ENCODE results near the gene CERCAM. TPM values are rescaled to one million over a fixed set of nuclear protein-coding genes. Genes with fewer than 3 reads are reported as not detected.
A peak's percentile ranks its signal among the peaks of the same experiment; 100 is the strongest.

CERCAM gene
- total and polyA plus RNA-seq, 8 donors: 13.0 to 29.9 (median 18.8) TPM

- no peak for ATAC-seq
- H3K4me3 ChIP-seq: no peak overlapping the region
- H3K27ac ChIP-seq: no peak overlapping the region
- H3K36me3 ChIP-seq: peaks cover 0 to 13% (median 0%) of the 10 kb centered on the region in 3 donors
- 90% methylated on average over 9 of the region's 9 CpGs for WGBS, 2 donors
- TF ChIP-seq CTCF (IDR thresholded peaks at IDR 0.05): no peak
- intact Hi-C loops (cut with DNase I): no loop called here
- H3K9me3 ChIP-seq: no peaks in the 10 kb centered on the region
- no peak for DNase-seq
- peaks cover 6 to 18% (median 6%) of the 10 kb centered on the region in 3 donors for H3K4me1 ChIP-seq
- no peak for FAIRE-seq
- no peaks in the 10 kb centered on the region for H3K27me3 ChIP-seq
Measured at GRCh38 chr9:128374221-128374675, 46.4 kb upstream of the CERCAM start.

- intact Hi-C loops (cut with DNase I): no loop called here
- 86 to 87% methylated on average over 5 of the region's 5 CpGs for WGBS, 2 donors
- Histone ChIP-seq H3K36me3 (peaks cover 0 to 17% (median 0%) of the 10 kb centered on the region in 3 donors), H3K27me3 (no peaks in the 10 kb centered on the region), H3K4me3 (no peak overlapping the region), H3K9me3 (no peaks in the 10 kb centered on the region), H3K27ac (no peak overlapping the region), H3K4me1 (peaks cover 0 to 10% (median 6%) of the 10 kb centered on the region in 3 donors)
- FAIRE-seq (no peak), ATAC-seq (no peak), DNase-seq (no peak)
- TF ChIP-seq CTCF (IDR thresholded peaks at IDR 0.05): no peak
Measured at GRCh38 chr9:128375865-128376264, 44.8 kb upstream of the CERCAM start.

- peaks cover 0 to 21% (median 0%) of the 10 kb centered on the region in 3 donors for H3K36me3 ChIP-seq
- no peak overlapping the region for H3K27ac ChIP-seq
- 75% methylated on average over 6 of the region's 6 CpGs for WGBS, 2 donors
- no peaks in the 10 kb centered on the region for H3K4me1 ChIP-seq
- no peak for FAIRE-seq
- no peak for DNase-seq
- ATAC-seq: no peak
- no peak overlapping the region for H3K4me3 ChIP-seq
- H3K9me3 ChIP-seq: no peaks in the 10 kb centered on the region
- no peak for TF ChIP-seq CTCF (IDR thresholded peaks at IDR 0.05)
- H3K27me3 ChIP-seq: no peaks in the 10 kb centered on the region
- intact Hi-C loops (cut with DNase I): no loop called here
Measured at GRCh38 chr9:128382261-128382660, 38.4 kb upstream of the CERCAM start.

GRCh38 chr9:128383007-128383753, 37.5 kb upstream of the CERCAM start:
- no peak overlapping the region for H3K4me3 ChIP-seq
- no peaks in the 10 kb centered on the region for H3K4me1 ChIP-seq
- FAIRE-seq: no peak
- ATAC-seq: peak in 3 of 4 donors; percentile 27 to 68 (median 65)
- 86 to 88% methylated on average over 9 of the region's 9 CpGs for WGBS, 2 donors
- no peaks in the 10 kb centered on the region for H3K9me3 ChIP-seq
- no peak for DNase-seq
- no peak overlapping the region for H3K27ac ChIP-seq
- no peaks in the 10 kb centered on the region for H3K27me3 ChIP-seq
- TF ChIP-seq CTCF (IDR thresholded peaks at IDR 0.05): no peak
- H3K36me3 ChIP-seq: peaks cover 0 to 25% (median 5%) of the 10 kb centered on the region in 3 donors
- intact Hi-C loops (cut with DNase I): no loop called here

- no peak for DNase-seq
- H3K4me1 ChIP-seq: no peaks in the 10 kb centered on the region
- no peak overlapping the region for H3K4me3 ChIP-seq
- no peak overlapping the region for H3K27ac ChIP-seq
- peaks cover 0 to 26% (median 5%) of the 10 kb centered on the region in 3 donors for H3K36me3 ChIP-seq
- no peak for TF ChIP-seq CTCF (IDR thresholded peaks at IDR 0.05)
- no peaks in the 10 kb centered on the region for H3K9me3 ChIP-seq
- peak in 2 of 4 donors; percentile 44 to 65 for ATAC-seq
- intact Hi-C loops (cut with DNase I): no loop called here
- no peak for FAIRE-seq
- WGBS, 2 donors: 92 to 94% methylated on average over 8 of the region's 8 CpGs
- H3K27me3 ChIP-seq: no peaks in the 10 kb centered on the region
Measured at GRCh38 chr9:128383791-128384190, 36.9 kb upstream of the CERCAM start.

Data from pancreas (tissue), 10 donors.